ENCODE measurements around the gene ADCY10. TPM values are rescaled to one million over a fixed set of nuclear protein-coding genes. Genes with fewer than 3 reads are reported as not detected.
A peak's percentile ranks its signal among the peaks of the same experiment; 100 is the strongest.

Gene ADCY10
- total and polyA plus RNA-seq, 2 of the 8 experiments (the other 6 are each of a cell fraction or from before 2014, with no cell fraction given) = 0.02 TPM; not detected in 1

- peak; percentile 73 for TF ChIP-seq PHF8 (conservative IDR thresholded peaks at IDR 0.05; ENCODE audit: low read depth, low read length)
- peak; percentile 89 for TF ChIP-seq TBP (IDR thresholded peaks at IDR 0.05; ENCODE audit: low read depth, low read length)
- peak; percentile 93 for TF ChIP-seq NRF1 (IDR thresholded peaks at IDR 0.05; ENCODE audit: low read depth, low read length)
- no peak for TF ChIP-seq SAP30 (IDR thresholded peaks at IDR 0.05; ENCODE audit: insufficient read depth, insufficient replicate concordance, low read length)
- TF ChIP-seq, protein P1, sequence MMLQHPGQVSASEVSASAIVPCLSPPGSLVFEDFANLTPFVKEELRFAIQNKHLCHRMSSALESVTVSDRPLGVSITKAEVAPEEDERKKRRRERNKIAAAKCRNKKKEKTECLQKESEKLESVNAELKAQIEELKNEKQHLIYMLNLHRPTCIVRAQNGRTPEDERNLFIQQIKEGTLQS (IDR thresholded peaks at IDR 0.05; ENCODE audit: insufficient read depth, low read depth, low read length) = no peak
- TF ChIP-seq RXRA (IDR thresholded peaks at IDR 0.05; ENCODE audit: insufficient read depth, low read depth, low read length) = no peak
- no peak for TF ChIP-seq TCF12 (IDR thresholded peaks at IDR 0.05; ENCODE audit: low read depth, low read length)
- TF ChIP-seq YY1 (IDR thresholded peaks at IDR 0.05; ENCODE audit: low read depth, low read length) = peak; percentile 99
- TF ChIP-seq MAFK (IDR thresholded peaks at IDR 0.05; ENCODE audit: low read depth, low read length) = no peak
- TF ChIP-seq KDM5A (IDR thresholded peaks at IDR 0.05; ENCODE audit: low read length) = no peak
- TF ChIP-seq POLR2A (IDR thresholded peaks at IDR 0.05; ENCODE audit: control extremely low read depth in 1 of 2, low read depth in 2 of 2, low read length in 2 of 2) = peak; percentile 92 to 94
- TF ChIP-seq EZH2 (IDR thresholded peaks at IDR 0.05; ENCODE audit: low read depth, low read length, severe bottlenecking) = no peak
- TF ChIP-seq SIRT6 (IDR thresholded peaks at IDR 0.05; ENCODE audit: low read length) = no peak
- no peak for TF ChIP-seq CTCF (IDR thresholded peaks at IDR 0.05; ENCODE audit: control extremely low read depth in 1 of 3, insufficient read depth in 1 of 3, low read depth in 1 of 3, low read length in 3 of 3)
- TF ChIP-seq SRF (IDR thresholded peaks at IDR 0.05; ENCODE audit: low read depth, low read length) = 0 out of 2 replicates have a peak, but pooled peaks have one; percentile 17
- TF ChIP-seq NANOG (IDR thresholded peaks at IDR 0.05; ENCODE audit: insufficient read depth, low read depth, low read length, poor library complexity, severe bottlenecking) = no peak
- no peak for TF ChIP-seq SUZ12 (IDR thresholded peaks at IDR 0.05; ENCODE audit: low read length)
- TF ChIP-seq BRCA1 (IDR thresholded peaks at IDR 0.05; ENCODE audit: low read depth, low read length) = peak; percentile 89
- TF ChIP-seq SP2 (IDR thresholded peaks at IDR 0.05; ENCODE audit: low read length) = no peak
- TF ChIP-seq EP300 (IDR thresholded peaks at IDR 0.05; ENCODE audit: borderline replicate concordance in 1 of 2, low read depth in 2 of 2, low read length in 2 of 2) = no peak
- peak; percentile 42 for TF ChIP-seq SP1 (IDR thresholded peaks at IDR 0.05; ENCODE audit: low read depth, low read length)
These were observed 22.4 kb upstream of the ADCY10 start, which contains the start of gene DCAF6 (continued) for GRCh38 chr1:167936068-167936929.
